ENCODE measurements around the gene OBSCN. TPM values are rescaled to one million over a fixed set of nuclear protein-coding genes. Genes with fewer than 3 reads are reported as not detected.

OBSCN gene
- total and polyA plus RNA-seq, 2 of the 13 experiments (the other 11 are each of a cell fraction or from before 2014, with no cell fraction given) = 0.20 TPM

- TF ChIP-seq ZBTB40 (IDR thresholded peaks at IDR 0.05) (no peak), ZBTB40 (CRISPR knock-in tag; IDR thresholded peaks at IDR 0.05) (no peak), MLXIP (CRISPR knock-in tag; IDR thresholded peaks at IDR 0.05; ENCODE audit: borderline replicate concordance) (no peak), KAT8 (CRISPR knock-in tag; IDR thresholded peaks at IDR 0.05) (0 out of 2 replicates have a peak, but pooled peaks have one; percentile 19), ZNF740 (CRISPR knock-in tag; IDR thresholded peaks at IDR 0.05) (no peak), ZNF709 (CRISPR knock-in tag; IDR thresholded peaks at IDR 0.05) (no peak), GTF2F1 (IDR thresholded peaks at IDR 0.05; ENCODE audit: low read length) (no peak), NR2F1 (CRISPR knock-in tag; IDR thresholded peaks at IDR 0.05) (peak; percentile 59 to 87), CAMTA2 (CRISPR knock-in tag; IDR thresholded peaks at IDR 0.05; ENCODE audit: borderline replicate concordance) (no peak), ZNF75D (CRISPR knock-in tag; IDR thresholded peaks at IDR 0.05; ENCODE audit: borderline replicate concordance) (no peak), MED13 (CRISPR knock-in tag; IDR thresholded peaks at IDR 0.05) (no peak), MLLT10 (CRISPR knock-in tag; IDR thresholded peaks at IDR 0.05) (no peak), GPN1 (CRISPR knock-in tag; IDR thresholded peaks at IDR 0.05; ENCODE audit: borderline replicate concordance) (no peak), ZBTB46 (CRISPR knock-in tag; IDR thresholded peaks at IDR 0.05; ENCODE audit: borderline replicate concordance) (no peak), SRF (IDR thresholded peaks at IDR 0.05; ENCODE audit: low read depth, low read length) (no peak)
Measured at GRCh38 chr1:228404107-228404720, 196.4 kb downstream of the OBSCN start (continued).
